Endodermal cell (in vitro differentiated cells): ENCODE results near the gene LIMS2. TPM values are rescaled to one million over a fixed set of nuclear protein-coding genes. Genes with fewer than 3 reads are reported as not detected.

Source experiments
- DNase-seq: peaks from one replicate; pipeline ENCODE4 v3.0.0-alpha.2; 2017
- H3K27ac ChIP-seq: 2 replicates; pipeline ENCODE4 v1.5.1; 2013; ENCODE audit warnings: mild to moderate bottlenecking, low read depth, low read length, moderate library complexity
- H3K27me3 ChIP-seq: 2 replicates; pipeline ENCODE4 v1.6.1; 2013; ENCODE audit warnings: mild to moderate bottlenecking, low read length, moderate library complexity; ENCODE audit not compliant: insufficient read depth, control insufficient read depth, poor library complexity, severe bottlenecking
- H3K36me3 ChIP-seq: 2 replicates; pipeline ENCODE4 v1.7.0; 2013; ENCODE audit warnings: mild to moderate bottlenecking, low read length, moderate library complexity; ENCODE audit not compliant: control insufficient read depth, insufficient read depth
- H3K4me1 ChIP-seq: one replicate; pipeline ENCODE4 v1.7.0; 2013; ENCODE audit warnings: low read length; ENCODE audit not compliant: control insufficient read depth, insufficient read depth
- H3K4me3 ChIP-seq: 2 replicates; pipeline ENCODE4 v1.5.1; 2013; ENCODE audit warnings: mild to moderate bottlenecking, low read length, moderate library complexity
- H3K9ac ChIP-seq: 2 replicates; pipeline ENCODE4 v1.6.1; 2013; ENCODE audit warnings: mild to moderate bottlenecking, low read length, moderate library complexity; ENCODE audit not compliant: poor library complexity, severe bottlenecking; ENCODE audit errors: extremely low read depth
- H3K9me3 ChIP-seq: 2 replicates; pipeline ENCODE4 v1.6.1; 2013; ENCODE audit warnings: mild to moderate bottlenecking, low read length, moderate library complexity; ENCODE audit not compliant: control insufficient read depth
- H3K27ac Mint-ChIP-seq: 2 replicates; pipeline ENCODE4 v1.8.0; 2020; ENCODE audit warnings: mixed read lengths
- H3K27me3 Mint-ChIP-seq: 2 replicates; pipeline ENCODE4 v1.8.0; 2021; ENCODE audit warnings: mild to moderate bottlenecking, mixed read lengths; ENCODE audit not compliant: insufficient read depth
- H3K36me3 Mint-ChIP-seq: 2 replicates; pipeline ENCODE4 v1.8.0; 2020; ENCODE audit warnings: low read depth, mixed read lengths
- H3K4me1 Mint-ChIP-seq: 2 replicates; pipeline ENCODE4 v1.8.0; 2020; ENCODE audit warnings: mixed read lengths
- H3K4me3 Mint-ChIP-seq: 2 replicates; pipeline ENCODE4 v1.8.0; 2020; ENCODE audit warnings: mild to moderate bottlenecking, moderate library complexity, mixed read lengths
- H3K9me3 Mint-ChIP-seq: 2 replicates; pipeline ENCODE4 v1.8.0; 2020; ENCODE audit warnings: mild to moderate bottlenecking, mixed read lengths
- WGBS, 2 experiments: methylation state at CpG; one replicate each; pipeline versions ENCODE4 v1.1.5 to v1.1.7; 2013; ENCODE audit warnings: missing lambda C conversion rate in 2 of 2, mixed read lengths in 1 of 2; ENCODE audit not compliant: insufficient coverage in 1 of 2, insufficient read length in 1 of 2; 5-methylcytosine and 5-hydroxymethylcytosine counted together
- total RNA-seq, 2 donors: library from RNA; stranded (reverse); fragmentation: NEBNext Ultra II Directional in 1 of 2; extraction: Animal tissue kit (Norgen Biotek cat#: 25700) in 1 of 2; gene quantifications; 2 replicates in 1 of 2; 3 replicates in 1 of 2; pipeline ENCODE4 v1.2.1, GENCODE V29; 2021
- TF ChIP-seq, protein P1 (sequence below): fragments of 200-600 bp; sonication (generic); conservative IDR thresholded peaks from 2 replicates; pipeline ENCODE4 v1.5.0; 2021; ENCODE audit warnings: antibody characterized with exemption, mild to moderate bottlenecking

LIMS2 gene
- total RNA-seq, 2 donors from 2014 or later = 3.9 to 9.8 TPM

GRCh38 chr2:127721978-127722355, 46.6 kb upstream of the LIMS2 start:
- no peaks in the 10 kb centered on the region for H3K4me1 ChIP-seq
- TF ChIP-seq, protein P1, sequence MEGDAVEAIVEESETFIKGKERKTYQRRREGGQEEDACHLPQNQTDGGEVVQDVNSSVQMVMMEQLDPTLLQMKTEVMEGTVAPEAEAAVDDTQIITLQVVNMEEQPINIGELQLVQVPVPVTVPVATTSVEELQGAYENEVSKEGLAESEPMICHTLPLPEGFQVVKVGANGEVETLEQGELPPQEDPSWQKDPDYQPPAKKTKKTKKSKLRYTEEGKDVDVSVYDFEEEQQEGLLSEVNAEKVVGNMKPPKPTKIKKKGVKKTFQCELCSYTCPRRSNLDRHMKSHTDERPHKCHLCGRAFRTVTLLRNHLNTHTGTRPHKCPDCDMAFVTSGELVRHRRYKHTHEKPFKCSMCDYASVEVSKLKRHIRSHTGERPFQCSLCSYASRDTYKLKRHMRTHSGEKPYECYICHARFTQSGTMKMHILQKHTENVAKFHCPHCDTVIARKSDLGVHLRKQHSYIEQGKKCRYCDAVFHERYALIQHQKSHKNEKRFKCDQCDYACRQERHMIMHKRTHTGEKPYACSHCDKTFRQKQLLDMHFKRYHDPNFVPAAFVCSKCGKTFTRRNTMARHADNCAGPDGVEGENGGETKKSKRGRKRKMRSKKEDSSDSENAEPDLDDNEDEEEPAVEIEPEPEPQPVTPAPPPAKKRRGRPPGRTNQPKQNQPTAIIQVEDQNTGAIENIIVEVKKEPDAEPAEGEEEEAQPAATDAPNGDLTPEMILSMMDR = no peak
- no peak overlapping the region for H3K9ac ChIP-seq
- WGBS, 2 experiments = 94% methylated on average over 2 of the region's 2 CpGs; no CpG with 5 or more reads in 1 of the 2 experiments
- no peak overlapping the region for H3K27ac ChIP-seq
- DNase-seq = no peak
- no peak overlapping the region for H3K4me3 ChIP-seq
- Mint-ChIP-seq H3K27ac (no peak overlapping the region), H3K4me3 (no peak overlapping the region), H3K27me3 (no peaks in the 10 kb centered on the region), H3K36me3 (peaks cover 70% of the 10 kb centered on the region), H3K9me3 (no peaks in the 10 kb centered on the region), H3K4me1 (no peaks in the 10 kb centered on the region)
- no peaks in the 10 kb centered on the region for H3K9me3 ChIP-seq
- peaks cover 85% of the 10 kb centered on the region for H3K36me3 ChIP-seq
- no peaks in the 10 kb centered on the region for H3K27me3 ChIP-seq

GRCh38 chr2:127721311-127721977, 46.1 kb upstream of the LIMS2 start:
- Mint-ChIP-seq H3K9me3 (no peaks in the 10 kb centered on the region), H3K4me3 (no peak overlapping the region), H3K36me3 (peaks cover 74% of the 10 kb centered on the region), H3K27ac (no peak overlapping the region), H3K27me3 (no peaks in the 10 kb centered on the region), H3K4me1 (no peaks in the 10 kb centered on the region)
- Histone ChIP-seq H3K27me3 (no peaks in the 10 kb centered on the region), H3K27ac (no peak overlapping the region), H3K4me3 (no peak overlapping the region), H3K9ac (no peak overlapping the region), H3K36me3 (peaks cover 84% of the 10 kb centered on the region), H3K9me3 (no peaks in the 10 kb centered on the region), H3K4me1 (no peaks in the 10 kb centered on the region)
- TF ChIP-seq, protein P1 = no peak
- DNase-seq = no peak
- WGBS, 2 experiments = 94% methylated on average over 3 to 6 of the region's 6 CpGs

DNA sequence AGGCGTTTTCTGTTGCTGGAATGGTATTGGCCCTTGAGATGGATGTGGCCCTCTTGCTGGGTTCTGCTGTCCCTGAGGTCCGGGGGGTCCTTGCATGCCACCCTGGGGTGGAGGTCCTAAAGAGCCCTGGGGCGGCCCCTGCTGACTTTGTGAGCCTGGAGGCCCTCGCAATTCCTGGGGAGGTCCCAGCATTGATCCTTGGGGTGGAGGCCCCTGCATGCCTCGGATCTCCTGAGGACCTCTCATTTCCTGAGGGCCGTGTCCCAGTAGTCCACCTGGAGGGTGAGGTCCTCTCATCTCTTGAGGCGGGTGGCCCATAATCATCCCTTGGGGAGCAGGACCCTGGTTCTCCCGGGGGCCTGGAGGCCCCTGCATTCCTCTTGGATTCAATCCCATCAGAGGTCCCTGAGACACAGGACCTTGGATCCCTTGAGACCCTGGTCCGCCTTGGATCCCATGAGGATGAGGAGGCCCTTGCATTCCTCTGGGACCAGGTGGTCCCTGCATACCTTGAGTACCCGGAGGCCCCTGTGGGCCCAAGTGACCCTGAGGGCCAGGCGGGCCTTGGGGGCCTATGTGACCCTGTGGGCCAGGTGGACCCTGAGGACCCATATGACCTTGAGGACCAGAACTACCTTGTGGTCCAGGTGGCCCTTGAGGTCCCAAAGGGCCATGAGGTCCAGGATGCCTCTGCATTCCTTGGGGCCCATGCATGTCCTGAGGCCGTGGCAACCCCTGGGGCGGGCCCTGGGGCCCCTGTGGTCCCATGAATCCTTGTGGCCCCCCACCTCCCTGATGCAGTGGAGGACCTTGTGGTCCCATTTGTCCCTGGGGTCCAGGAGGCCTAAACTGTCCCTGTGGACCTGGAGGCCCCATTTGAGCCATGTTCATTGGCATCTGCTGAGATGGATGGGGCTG, 44.2 kb upstream of the LIMS2 start:
- H3K4me1 Mint-ChIP-seq = no peaks in the 10 kb centered on the region

More for the DNA sequence above, 44.2 kb upstream of the LIMS2 start:
- no peak overlapping the region for H3K27ac Mint-ChIP-seq
- DNase-seq = no peak
- H3K27me3 Mint-ChIP-seq = no peaks in the 10 kb centered on the region
- peaks cover 68% of the 10 kb centered on the region for H3K36me3 Mint-ChIP-seq
- no peak overlapping the region for H3K4me3 ChIP-seq
- WGBS, 2 experiments = 94 to 97% methylated on average over 10 to 13 of the region's 13 CpGs
- no peaks in the 10 kb centered on the region for H3K9me3 Mint-ChIP-seq
- H3K36me3 ChIP-seq = peaks cover 87% of the 10 kb centered on the region
- H3K27me3 ChIP-seq = no peaks in the 10 kb centered on the region
- no peak overlapping the region for H3K4me3 Mint-ChIP-seq
- no peaks in the 10 kb centered on the region for H3K9me3 ChIP-seq
- no peak overlapping the region for H3K9ac ChIP-seq
- H3K4me1 ChIP-seq = no peaks in the 10 kb centered on the region
- H3K27ac ChIP-seq = no peak overlapping the region
- TF ChIP-seq, protein P1 = no peak
